CD4-positive, alpha-beta T cell (primary cell): ENCODE measurements around the gene USP8. TPM values are rescaled to one million over a fixed set of nuclear protein-coding genes. Genes with fewer than 3 reads are reported as not detected.

Source experiments
- ATAC-seq: fragments of 200-7000 bp; cut with Tn5 transposase; one replicate; pipeline ENCODE4 v1.10.0; 2022; ENCODE audit warnings: mild to moderate bottlenecking; ENCODE audit not compliant: poor library complexity
- CTCF ChIA-PET: fragments of 350-600 bp; sonication (Branson Sonifier 250); formaldehyde crosslinking; loops from one replicate; lab custom pipeline; 2021; ENCODE audit warnings: antibody characterized with exemption, inconsistent platforms; lab: Charles Lee
- POLR2A ChIA-PET: fragments of 350-600 bp; sonication (Branson Sonifier 250); formaldehyde crosslinking; loops from one replicate; lab custom pipeline; 2021; ENCODE audit warnings: antibody characterized with exemption, inconsistent platforms; lab: Charles Lee
- DNase-seq, 14 experiments: peaks; one replicate each; pipeline ENCODE4 v3.0.0-alpha.2; 2013 to 2020; ENCODE audit warnings: mixed read lengths in 2 of 14
- H3K27ac ChIP-seq, 2 donors: one replicate each; pipeline versions ENCODE4 v1.5.1 to v1.7.0; 2013; ENCODE audit warnings: low read length in 2 of 2, low read depth in 1 of 2, mild to moderate bottlenecking in 1 of 2
- H3K27me3 ChIP-seq, 2 experiments: 1 replicate in 1 of 2; 2 replicates in 1 of 2; pipeline versions ENCODE4 v1.6.1 to v1.7.0; 2013; ENCODE audit warnings: low read length in 2 of 2, control low read depth in 1 of 2, mild to moderate bottlenecking in 1 of 2, moderate library complexity in 1 of 2; ENCODE audit not compliant: insufficient read depth in 2 of 2, control insufficient read depth in 1 of 2
- H3K36me3 ChIP-seq: one replicate; pipeline ENCODE4 v1.6.1; 2013; ENCODE audit warnings: low read length, control low read depth; ENCODE audit not compliant: insufficient read depth
- H3K4me1 ChIP-seq: one replicate; pipeline ENCODE4 v1.6.1; 2013; ENCODE audit warnings: low read length, control low read depth; ENCODE audit not compliant: insufficient read depth
- H3K4me3 ChIP-seq: one replicate; pipeline ENCODE4 v1.5.1; 2013; ENCODE audit warnings: mild to moderate bottlenecking, low read length, moderate library complexity
- H3K9me3 ChIP-seq, 2 experiments: 1 replicate in 1 of 2; 2 replicates in 1 of 2; pipeline versions ENCODE4 v1.6.1 to v1.7.0; 2013; ENCODE audit warnings: low read length in 2 of 2, mild to moderate bottlenecking in 2 of 2, control low read depth in 1 of 2, moderate library complexity in 1 of 2; ENCODE audit not compliant: control insufficient read depth in 1 of 2, insufficient read depth in 1 of 2
- H3K27ac Mint-ChIP-seq: one replicate; pipeline ENCODE4 v1.8.0; 2020; ENCODE audit warnings: mixed read lengths
- H3K27me3 Mint-ChIP-seq: one replicate; pipeline ENCODE4 v1.8.0; 2021; ENCODE audit warnings: mixed read lengths
- H3K36me3 Mint-ChIP-seq: one replicate; pipeline ENCODE4 v1.8.0; 2021; ENCODE audit warnings: low read depth, mixed read lengths
- H3K4me1 Mint-ChIP-seq: one replicate; pipeline ENCODE4 v1.8.0; 2021; ENCODE audit warnings: low read depth, mixed read lengths
- H3K4me3 Mint-ChIP-seq: one replicate; pipeline ENCODE4 v1.8.0; 2020; ENCODE audit warnings: mild to moderate bottlenecking, mixed read lengths
- H3K9me3 Mint-ChIP-seq: one replicate; pipeline ENCODE4 v1.8.0; 2020; ENCODE audit warnings: mixed read lengths
- CTCF ChIP-seq: fragments of 200-600 bp; IDR thresholded peaks from one replicate; pipeline ENCODE4 v1.8.0; 2022; ENCODE audit warnings: antibody characterized with exemption, mild to moderate bottlenecking
- intact Hi-C, 2 experiments: fragments of 100-400 bp; cut with DNase I in 1 of 2; cut with micrococcal nuclease in 1 of 2; formaldehyde crosslinking; loops; one replicate each; pipeline versions ENCODE4 v1.15.1 to v1.9.0; 2023 to 2025; cut with DNase I, micrococcal nuclease
- total RNA-seq, 174 experiments: library from RNA in 2 of 174; stranded (reverse) in 2 of 174; gene quantifications; one replicate each; pipeline ENCODE4 v1.2.3 and lab custom pipeline; 2021 to 2026

USP8 gene
- total RNA-seq, 2 experiments from 2014 or later: 48.9 to 50.0 TPM

GRCh38 chr15:50563756-50564155 lies 139.6 kb downstream of the USP8 start:
- ATAC-seq: no peak
- Mint-ChIP-seq H3K27me3 (no peaks in the 10 kb centered on the region), H3K27ac (no peak overlapping the region), H3K36me3 (peaks cover 73% of the 10 kb centered on the region), H3K9me3 (no peaks in the 10 kb centered on the region), H3K4me1 (no peaks in the 10 kb centered on the region), H3K4me3 (no peak overlapping the region)
- TF ChIP-seq CTCF: no peak
- H3K4me3 ChIP-seq: no peak overlapping the region
- ChIA-PET CTCF (interaction anchor here (0.6 kb wide), 1 partner anchor 196 kb away, joined by 3 read pairs; no protein-coding TSS in a partner anchor), POLR2A (no interaction called here)
- H3K9me3 ChIP-seq: no peaks in the 10 kb centered on the region
- peaks cover 55% of the 10 kb centered on the region for H3K36me3 ChIP-seq
- intact Hi-C loops: no loop called here
- no peak for DNase-seq
- H3K4me1 ChIP-seq: no peaks in the 10 kb centered on the region
- no peak overlapping the region for H3K27ac ChIP-seq
- H3K27me3 ChIP-seq: no peaks in the 10 kb centered on the region

Other genes with a start within 250 kb of the USP8 start
- under 1 TPM; 0.22 to 0.31 TPM for gene SLC27A2, start 242.2 kb upstream of the USP8 start, total RNA-seq
- under 1 TPM in 1 of 2 experiments, not detected in 1; 0.08 TPM for gene HDC, start 158.7 kb upstream of the USP8 start, total RNA-seq
- gene GABPB1, start 69.2 kb upstream of the USP8 start, total RNA-seq: 10 to 100 TPM; 25.7 to 27.1 TPM
- under 1 TPM in 1 of 2 experiments, not detected in 1; 0.41 TPM for gene USP50, start 122.3 kb downstream of the USP8 start, total RNA-seq